Measurements from ENCODE around the gene GCH1. TPM values are rescaled to one million over a fixed set of nuclear protein-coding genes. Genes with fewer than 3 reads are reported as not detected.

The GCH1 gene
- total RNA-seq, 1 donor: 1.9 TPM

- TF ChIP-seq CTCF (IDR thresholded peaks at IDR 0.05; ENCODE audit: insufficient read depth, low read length): no peak
- DNase-seq (ENCODE audit: low read depth): peak; percentile 73
Observed at GRCh38 chr14:54867011-54867410, 35.6 kb downstream of the GCH1 start.

GRCh38 chr14:54866588-54866987, 36.0 kb downstream of the GCH1 start:
- TF ChIP-seq CTCF (IDR thresholded peaks at IDR 0.05; ENCODE audit: insufficient read depth, low read length): no peak
- no peak for DNase-seq (ENCODE audit: low read depth)

More at GRCh38 chr14:54867011-54867410, 35.6 kb downstream of the GCH1 start:
- no peak overlapping the region for H3K4me3 ChIP-seq (ENCODE audit: low read depth, low read length)

GRCh38 chr14:54864526-54864925, 38.1 kb downstream of the GCH1 start:
- peak; percentile 47 for DNase-seq (ENCODE audit: low read depth)
- TF ChIP-seq CTCF (IDR thresholded peaks at IDR 0.05; ENCODE audit: insufficient read depth, low read length): no peak
- H3K4me3 ChIP-seq (ENCODE audit: low read depth, low read length): no peak overlapping the region

More at GRCh38 chr14:54866588-54866987, 36.0 kb downstream of the GCH1 start:
- no peak overlapping the region for H3K4me3 ChIP-seq (ENCODE audit: low read depth, low read length)

GRCh38 chr14:54857830-54858269, 44.8 kb downstream of the GCH1 start:
- no peak overlapping the region for H3K4me3 ChIP-seq (ENCODE audit: low read depth, low read length)
- peak; percentile 27 for DNase-seq (ENCODE audit: low read depth)
- no peak for TF ChIP-seq CTCF (IDR thresholded peaks at IDR 0.05; ENCODE audit: insufficient read depth, low read length)

- no peak overlapping the region for H3K4me3 ChIP-seq (ENCODE audit: low read depth, low read length)
- no peak for TF ChIP-seq CTCF (IDR thresholded peaks at IDR 0.05; ENCODE audit: insufficient read depth, low read length)
- DNase-seq (ENCODE audit: low read depth): no peak
Observed at GRCh38 chr14:54856152-54856551, 46.5 kb downstream of the GCH1 start.

- no peak for TF ChIP-seq CTCF (IDR thresholded peaks at IDR 0.05; ENCODE audit: insufficient read depth, low read length)
- no peak overlapping the region for H3K4me3 ChIP-seq (ENCODE audit: low read depth, low read length)
- no peak for DNase-seq (ENCODE audit: low read depth)
Observed at GRCh38 chr14:54854181-54854580, 48.4 kb downstream of the GCH1 start.

GRCh38 chr14:54853339-54853738, 49.3 kb downstream of the GCH1 start:
- no peak for DNase-seq (ENCODE audit: low read depth)
- TF ChIP-seq CTCF (IDR thresholded peaks at IDR 0.05; ENCODE audit: insufficient read depth, low read length): no peak

More at GRCh38 chr14:54853339-54853738, 49.3 kb downstream of the GCH1 start:
- H3K4me3 ChIP-seq (ENCODE audit: low read depth, low read length): no peak overlapping the region
